ENCODE results near the gene IL15RA.

DNA sequence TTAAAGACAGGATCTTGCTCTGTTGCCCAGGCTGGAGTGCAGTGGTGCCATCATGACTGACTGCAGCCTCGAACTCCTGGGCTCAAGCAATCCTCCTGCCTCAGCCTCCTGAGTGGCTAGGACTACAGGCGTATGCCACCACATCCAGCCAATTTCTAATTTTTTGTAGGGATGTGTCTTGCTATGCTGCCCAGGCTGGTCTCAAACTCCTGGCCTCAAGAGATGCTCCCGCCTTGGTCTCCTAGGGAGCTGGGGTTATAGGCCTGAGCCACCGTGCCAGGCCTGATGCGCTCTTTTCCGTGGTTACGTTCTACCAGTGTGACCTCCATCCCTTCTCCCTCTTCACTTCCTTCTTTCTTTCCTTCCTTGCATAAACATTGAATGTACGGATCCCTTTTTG is 34.2 kb upstream of the IL15RA start:
- TF ChIP-seq CTCF (IDR thresholded peaks at IDR 0.05; ENCODE audit: insufficient read depth, low read depth, low read length) (no peak), EZH2 (IDR thresholded peaks at IDR 0.05; ENCODE audit: insufficient read depth, low read length) (no peak)
